Prostate gland (tissue), 2 donors: ENCODE data around the gene GHRL.

ENCODE experiments used
- POLR2A ChIP-seq: fragments of 450-650 bp; IDR thresholded peaks from one replicate; pipeline ENCODE4 v1.6.1; 2016; ENCODE audit warnings: antibody characterized with exemption, mild to moderate bottlenecking
- POLR2AphosphoS5 ChIP-seq: sonication (generic); formaldehyde crosslinking; IDR thresholded peaks from one replicate; pipeline ENCODE4 v1.6.1; 2017; ENCODE audit warnings: antibody characterized with exemption
- TF ChIP-seq, protein P1 (sequence below), 4 experiments: fragments of 200-600 bp in 2 of 4; fragments of 450-650 bp in 2 of 4; sonication (generic) in 2 of 4; IDR thresholded peaks; 1 replicate in 3 of 4; 2 replicates in 1 of 4; pipeline ENCODE4 v1.5.1; 2016 to 2019; ENCODE audit warnings: antibody characterized with exemption in 4 of 4, mild to moderate bottlenecking in 2 of 4, moderate library complexity in 2 of 4

- TF ChIP-seq POLR2A (no peak), POLR2AphosphoS5 (no peak)
- TF ChIP-seq, protein P1, sequence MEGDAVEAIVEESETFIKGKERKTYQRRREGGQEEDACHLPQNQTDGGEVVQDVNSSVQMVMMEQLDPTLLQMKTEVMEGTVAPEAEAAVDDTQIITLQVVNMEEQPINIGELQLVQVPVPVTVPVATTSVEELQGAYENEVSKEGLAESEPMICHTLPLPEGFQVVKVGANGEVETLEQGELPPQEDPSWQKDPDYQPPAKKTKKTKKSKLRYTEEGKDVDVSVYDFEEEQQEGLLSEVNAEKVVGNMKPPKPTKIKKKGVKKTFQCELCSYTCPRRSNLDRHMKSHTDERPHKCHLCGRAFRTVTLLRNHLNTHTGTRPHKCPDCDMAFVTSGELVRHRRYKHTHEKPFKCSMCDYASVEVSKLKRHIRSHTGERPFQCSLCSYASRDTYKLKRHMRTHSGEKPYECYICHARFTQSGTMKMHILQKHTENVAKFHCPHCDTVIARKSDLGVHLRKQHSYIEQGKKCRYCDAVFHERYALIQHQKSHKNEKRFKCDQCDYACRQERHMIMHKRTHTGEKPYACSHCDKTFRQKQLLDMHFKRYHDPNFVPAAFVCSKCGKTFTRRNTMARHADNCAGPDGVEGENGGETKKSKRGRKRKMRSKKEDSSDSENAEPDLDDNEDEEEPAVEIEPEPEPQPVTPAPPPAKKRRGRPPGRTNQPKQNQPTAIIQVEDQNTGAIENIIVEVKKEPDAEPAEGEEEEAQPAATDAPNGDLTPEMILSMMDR (IDR thresholded peaks at IDR 0.05): no peak
These were observed 46.0 kb upstream of the GHRL start for GRCh38 chr3:10338591-10339353.
